Cerebellar cortex (tissue), 1 donor: Measurements from ENCODE around the gene GNRH2.
"Not testable (repeated sequence)": the region's sequence is repeated elsewhere in the genome, so short reads cannot be mapped to it uniquely, and the experiment has no call there.

ENCODE experiments used
- DNase-seq: peaks from one replicate; pipeline ENCODE4 v3.0.0-alpha.2; 2015; ENCODE audit warnings: low spot score

The GNRH2 gene, protein sequence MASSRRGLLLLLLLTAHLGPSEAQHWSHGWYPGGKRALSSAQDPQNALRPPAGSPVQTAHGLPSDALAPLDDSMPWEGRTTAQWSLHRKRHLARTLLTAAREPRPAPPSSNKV

DNA sequence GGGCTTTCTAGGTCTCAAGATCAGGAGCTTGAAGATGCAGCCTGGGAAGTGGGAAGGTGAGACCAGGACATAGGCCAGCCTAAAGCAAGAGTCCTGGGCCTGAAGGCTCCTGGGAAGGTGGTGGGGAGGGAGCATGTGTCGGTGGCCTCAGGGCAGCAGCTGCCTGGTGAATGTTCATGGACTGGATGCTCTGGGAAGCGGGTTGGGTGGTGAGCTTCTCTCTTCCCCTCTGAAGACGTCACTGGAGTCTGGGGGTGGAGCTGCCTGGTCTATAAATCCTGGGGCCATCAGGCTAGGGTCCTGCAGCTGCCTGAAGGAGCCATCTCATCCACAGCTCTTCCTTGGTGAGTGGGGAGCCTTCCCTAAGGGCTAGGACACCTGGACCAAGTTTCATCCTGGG, at the start of gene GNRH2:
GNRH2 (plus strand) TSS at position 301 of the 400 bp plus-strand sequence. CDS start 793 bp downstream, outside the sequence.
- DNase-seq: no peak

GRCh38 chr20:2995796-2996195, 47.6 kb upstream of the GNRH2 start:
- DNase-seq: no peak

- no peak for DNase-seq
Measured at GRCh38 chr20:2998728-2999127, 44.7 kb upstream of the GNRH2 start.

DNA sequence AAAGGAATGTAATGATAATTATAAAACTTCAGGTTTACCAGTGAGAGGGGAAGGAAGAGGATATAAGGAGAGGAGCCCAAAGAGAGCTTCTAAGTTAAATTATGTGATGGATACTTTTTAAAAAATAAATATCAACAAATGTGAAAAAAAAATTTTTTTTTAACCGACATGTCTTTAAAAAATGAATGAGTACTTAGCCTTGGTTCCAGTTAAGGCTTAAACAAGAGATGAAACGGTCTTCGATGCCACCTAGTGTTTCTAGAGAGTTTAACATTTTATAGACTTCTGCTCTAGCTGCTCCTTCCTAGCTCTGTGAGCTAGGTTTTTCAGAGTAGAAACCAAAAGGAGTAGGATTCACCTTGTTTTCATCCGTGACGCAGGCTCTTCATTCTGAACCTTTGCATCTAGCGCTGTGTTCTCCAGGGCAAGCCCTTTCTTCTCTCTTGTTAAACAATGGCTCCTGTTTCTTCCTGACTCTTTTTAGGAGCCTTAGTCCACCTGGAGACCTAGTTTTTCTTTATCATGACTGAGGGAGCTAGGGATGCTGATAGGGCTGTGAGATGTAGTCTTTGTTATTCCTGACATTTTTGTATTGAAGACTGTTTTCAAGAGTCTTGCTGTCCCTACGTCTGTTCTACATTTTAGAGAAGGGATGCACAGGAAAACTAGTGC, 42.4 kb upstream of the GNRH2 start:
- peak; percentile 78 for DNase-seq

DNA sequence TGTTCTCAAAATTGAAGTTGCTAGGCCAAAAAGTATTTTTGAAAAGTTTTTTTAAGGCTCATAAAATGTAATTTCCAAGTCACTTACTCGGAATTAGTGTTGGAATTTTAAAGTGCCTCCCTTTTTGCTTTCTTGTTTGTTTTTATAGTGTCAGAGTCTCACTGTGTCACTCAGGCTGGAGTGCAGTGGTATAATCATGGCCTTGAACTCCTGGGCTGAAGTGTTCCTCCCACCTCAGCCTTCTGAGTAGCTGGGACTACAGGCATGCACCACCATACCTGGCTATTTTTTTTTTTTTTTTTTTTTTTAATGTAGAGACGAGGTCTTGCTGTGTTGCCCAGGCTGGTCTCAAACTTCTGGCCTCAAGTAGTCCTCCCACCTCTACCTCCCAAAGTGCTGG, 40.0 kb upstream of the GNRH2 start:
- no peak for DNase-seq

DNA sequence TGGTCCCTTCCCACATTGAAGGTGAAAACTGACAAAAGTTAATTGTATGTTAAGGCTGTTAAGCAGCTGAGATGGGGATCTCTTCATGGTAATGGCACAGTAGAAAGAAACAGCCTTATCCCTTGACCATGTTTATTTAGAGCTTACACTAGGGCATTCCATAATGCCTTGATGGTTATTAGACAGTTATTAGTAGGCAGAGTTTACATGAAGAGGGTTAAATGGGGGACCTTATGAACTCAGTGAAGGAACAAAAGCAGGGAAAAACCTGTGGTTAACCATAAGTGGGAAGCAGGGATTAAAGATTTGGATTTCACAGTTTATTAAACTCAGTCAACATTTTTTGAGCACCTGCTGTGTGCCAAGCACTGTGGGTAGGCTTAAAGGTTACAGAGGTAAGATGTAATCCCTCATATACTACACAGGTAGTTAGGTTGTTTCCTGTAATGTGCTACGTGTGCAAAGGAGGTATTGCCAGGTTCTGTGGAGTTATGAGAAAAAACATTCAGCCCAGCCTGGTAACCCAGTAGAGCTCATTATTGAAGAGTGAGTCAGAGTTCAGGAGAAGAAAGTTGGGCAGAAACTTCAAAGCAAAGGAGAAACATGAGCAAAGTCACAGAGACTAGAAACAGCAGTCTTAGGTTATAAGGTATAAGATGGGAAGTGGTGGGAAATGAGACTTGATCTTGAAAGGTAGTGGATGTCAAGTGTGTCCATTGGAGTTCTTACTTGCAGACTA, 32.3 kb upstream of the GNRH2 start:
- DNase-seq: no peak

- no peak for DNase-seq
Measured at GRCh38 chr20:3011752-3012151, 31.7 kb upstream of the GNRH2 start.

DNA sequence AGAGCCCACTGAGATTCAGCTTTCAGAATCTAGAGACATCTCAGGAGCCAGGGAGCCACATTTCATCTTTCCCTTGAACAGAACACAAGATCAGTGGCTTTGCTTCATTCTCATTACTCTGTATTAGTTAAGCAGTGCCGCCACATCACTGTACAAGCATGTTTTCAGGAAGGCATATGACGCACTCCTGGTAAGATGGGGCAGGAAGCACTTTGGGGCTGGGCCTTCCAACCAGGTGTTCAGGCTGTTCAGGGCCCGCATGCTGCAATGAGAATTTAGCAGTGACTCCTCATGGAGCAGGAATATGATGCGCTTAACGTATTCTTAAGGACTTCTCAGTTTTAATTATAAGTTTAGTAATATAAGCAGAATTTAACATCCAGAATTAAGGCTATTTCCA, 29.7 kb upstream of the GNRH2 start:
- DNase-seq: no peak

DNA sequence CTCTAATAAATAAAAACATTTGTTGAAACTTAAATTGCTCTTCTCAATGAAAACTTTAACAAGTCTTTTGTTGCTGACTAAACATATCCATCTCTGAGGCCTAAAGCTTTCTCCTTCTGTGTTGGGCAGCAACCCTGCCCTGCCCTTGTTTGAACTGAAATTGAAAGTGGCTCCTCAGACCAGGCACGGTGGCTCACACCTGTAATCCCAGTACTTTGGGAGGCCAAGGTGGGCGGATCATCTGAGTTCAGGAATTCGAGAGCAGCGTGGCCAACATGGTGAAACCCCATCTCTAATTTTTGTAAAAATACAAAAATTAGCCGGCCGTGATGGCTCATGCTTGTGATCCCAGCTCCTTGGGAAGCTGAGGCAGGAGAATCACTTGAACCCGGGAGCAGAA, 29.2 kb upstream of the GNRH2 start:
- no peak for DNase-seq

DNA sequence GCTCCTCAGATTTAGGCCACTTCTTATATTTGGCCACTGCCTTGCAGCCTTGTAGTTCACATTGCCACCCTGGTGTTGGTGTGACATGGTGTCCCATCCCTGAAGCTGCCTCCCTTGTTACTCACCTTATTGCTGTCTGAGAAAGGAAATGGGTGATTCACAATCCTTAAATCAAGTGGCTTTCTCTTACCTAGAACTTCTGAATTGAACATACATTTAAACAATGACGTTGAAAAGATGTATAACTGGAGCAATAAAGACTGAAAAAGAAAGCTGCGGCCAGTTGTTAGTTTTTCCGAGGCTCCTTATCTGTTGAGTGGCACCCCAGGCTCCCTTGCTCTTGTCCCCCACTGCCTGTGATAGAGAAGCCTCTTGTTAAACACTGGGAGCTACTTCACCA, 28.8 kb upstream of the GNRH2 start:
- no peak for DNase-seq

DNA sequence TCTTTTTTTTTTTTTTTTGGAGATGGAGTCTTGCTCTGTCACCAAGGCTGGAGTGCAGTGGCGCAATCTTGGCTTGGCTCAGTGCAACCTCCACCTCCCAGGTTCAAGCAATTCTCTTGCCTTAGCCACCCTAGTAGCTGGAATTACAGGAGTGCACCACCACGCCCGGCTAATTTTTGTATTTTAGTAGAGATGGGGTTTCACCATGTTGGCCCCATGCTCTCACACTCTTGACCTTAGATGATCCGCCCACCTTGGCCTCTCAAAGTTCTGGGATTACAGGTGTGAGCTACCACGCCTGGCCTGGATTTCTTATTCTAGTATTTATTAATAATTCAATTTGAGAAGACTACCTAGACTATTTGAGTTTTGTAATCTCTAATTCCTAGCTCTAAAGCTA, 28.1 kb upstream of the GNRH2 start:
- DNase-seq: not testable (repeated sequence)

- DNase-seq: no peak
Measured at GRCh38 chr20:3021327-3021726, 22.1 kb upstream of the GNRH2 start.

- DNase-seq: no peak
Measured at GRCh38 chr20:3021777-3022176, 21.6 kb upstream of the GNRH2 start.

GRCh38 chr20:3022559-3023490, 20.6 kb upstream of the GNRH2 start:
- DNase-seq: not testable (repeated sequence)

- DNase-seq: no peak
Measured at GRCh38 chr20:3027987-3028386, 15.4 kb upstream of the GNRH2 start.

DNA sequence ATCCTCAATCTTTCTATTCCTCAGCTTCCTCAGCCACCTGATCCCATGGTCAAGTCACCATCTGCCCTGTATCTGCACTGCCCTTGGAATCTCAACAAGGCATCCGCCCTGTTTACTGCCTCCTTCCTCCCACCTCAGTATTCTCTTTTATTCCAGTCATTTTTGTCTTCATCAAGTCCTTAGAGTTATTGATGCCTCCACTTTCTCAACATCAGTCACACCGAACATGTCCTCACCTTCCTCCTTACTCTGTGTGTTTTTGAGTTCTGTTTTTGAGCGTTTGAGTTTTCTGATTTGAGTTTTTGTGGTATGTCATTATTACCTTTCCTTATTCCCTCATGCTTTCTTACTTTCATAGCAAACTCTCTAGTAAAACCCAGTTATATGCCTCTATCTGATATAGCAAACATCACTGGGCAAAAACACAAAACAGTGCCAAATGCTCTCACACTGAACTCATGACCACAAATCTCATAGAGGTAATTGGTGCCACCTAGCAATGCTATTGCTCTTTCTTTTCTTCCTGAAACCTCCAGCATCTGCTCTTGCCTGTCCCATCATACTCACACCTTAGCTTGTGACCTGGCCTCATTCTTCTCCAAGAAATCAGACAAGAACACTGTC, 11.8 kb upstream of the GNRH2 start:
- no peak for DNase-seq

DNA sequence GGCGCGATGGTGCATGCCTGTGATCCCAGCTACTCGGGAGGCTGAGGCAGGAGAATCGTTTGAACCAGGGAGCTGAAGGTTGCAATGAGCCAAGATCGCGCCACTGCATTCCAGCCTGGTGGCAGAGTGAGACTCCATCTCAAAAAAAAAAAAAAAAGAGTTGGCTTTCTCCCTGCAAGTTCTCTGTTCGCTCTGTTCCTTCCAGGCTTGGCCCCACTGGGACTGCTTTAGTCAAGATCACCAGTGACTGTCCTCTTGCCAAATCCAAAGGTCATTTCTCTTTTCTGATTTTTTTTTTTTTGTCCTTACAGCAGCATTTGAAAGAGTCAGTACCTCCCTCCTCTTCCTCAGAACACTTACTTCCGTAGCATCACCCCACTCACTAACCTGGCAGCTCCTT, 10.8 kb upstream of the GNRH2 start:
- DNase-seq: no peak

DNA sequence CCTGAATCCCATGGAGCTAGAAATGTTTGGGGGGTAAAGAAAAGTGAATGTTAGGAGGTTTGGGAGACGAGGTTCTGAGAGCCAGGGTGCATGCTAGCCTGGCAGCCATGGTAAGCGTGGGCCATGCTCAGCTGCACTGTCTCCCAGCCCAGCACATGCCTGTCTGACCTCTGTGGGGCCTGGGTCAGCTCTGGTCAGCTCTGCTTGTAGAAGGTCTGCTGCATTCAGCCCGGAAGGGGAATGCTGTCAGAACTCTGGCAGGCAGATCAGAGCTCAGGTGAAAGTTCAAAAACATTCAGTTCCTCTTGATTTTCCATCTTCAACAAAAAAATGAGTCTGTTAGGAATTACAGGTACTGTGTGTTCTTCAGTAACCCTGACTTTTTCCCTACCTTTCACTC, 5.8 kb upstream of the GNRH2 start:
- no peak for DNase-seq

GRCh38 chr20:3038454-3038853, 5.0 kb upstream of the GNRH2 start:
- no peak for DNase-seq

- no peak for DNase-seq
Measured at GRCh38 chr20:3039426-3039825, 4.0 kb upstream of the GNRH2 start.

- no peak for DNase-seq
Measured at GRCh38 chr20:3040086-3040485, 3.3 kb upstream of the GNRH2 start.

DNA sequence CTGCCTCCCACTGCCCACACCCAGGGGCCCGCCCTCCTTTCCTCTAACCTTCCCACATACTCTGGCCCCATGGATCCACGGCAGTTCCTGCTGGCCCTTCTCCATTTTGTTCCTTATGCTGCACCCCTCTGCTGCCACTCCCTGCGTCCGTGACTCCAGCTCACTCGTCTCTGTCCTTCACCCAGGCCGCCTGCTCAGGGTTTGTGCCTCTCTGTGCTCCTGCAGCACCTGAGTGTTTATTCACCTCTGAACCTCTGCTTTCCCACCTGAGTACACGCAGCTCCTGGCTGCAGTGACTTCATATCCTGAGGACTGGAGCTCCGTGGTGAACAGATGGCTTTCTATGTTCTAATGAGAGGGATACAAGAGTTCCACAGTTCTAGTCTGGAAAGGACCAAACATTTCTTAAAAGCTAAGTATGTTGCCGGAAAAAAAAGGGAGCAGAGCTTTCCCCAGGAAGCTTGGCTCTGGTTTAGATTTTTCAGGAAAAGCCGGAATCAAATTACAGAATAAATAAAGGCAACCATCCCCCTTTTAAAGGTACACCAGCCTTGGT, 1.5 kb upstream of the GNRH2 start:
- DNase-seq: peak; percentile 29
